Liver (tissue), 9 donors: ENCODE data around the gene CHM. TPM values are rescaled to one million over a fixed set of nuclear protein-coding genes. Genes with fewer than 3 reads are reported as not detected.
"Not testable (repeated sequence)": the region's sequence is repeated elsewhere in the genome, so short reads cannot be mapped to it uniquely, and the experiment has no call there.

Source experiments
- DNase-seq: peaks from one replicate; pipeline ENCODE4 v3.0.0-alpha.2; 2017; ENCODE audit warnings: low spot score
- H3K27ac ChIP-seq, 2 donors: one replicate each; pipeline ENCODE4 v1.7.0; 2013; ENCODE audit warnings: inconsistent platforms in 2 of 2, low read length in 2 of 2, control low read depth in 1 of 2, low read depth in 1 of 2, mild to moderate bottlenecking in 1 of 2
- H3K27me3 ChIP-seq, 4 donors: one replicate each; pipeline versions ENCODE4 v1.6.1 to v1.7.0; 2013; ENCODE audit warnings: low read length in 3 of 4, inconsistent platforms in 1 of 4, mild to moderate bottlenecking in 1 of 4, moderate library complexity in 1 of 4; ENCODE audit not compliant: control insufficient read depth in 4 of 4, insufficient read depth in 4 of 4
- H3K36me3 ChIP-seq, 4 donors: one replicate each; pipeline versions ENCODE4 v1.6.1 to v1.7.0; 2013; ENCODE audit warnings: low read length in 3 of 4, mild to moderate bottlenecking in 3 of 4, low read depth in 1 of 4, moderate library complexity in 1 of 4; ENCODE audit not compliant: control insufficient read depth in 4 of 4, insufficient read depth in 3 of 4
- H3K4me1 ChIP-seq, 4 donors: one replicate each; pipeline versions ENCODE4 v1.6.1 to v1.7.0; 2013; ENCODE audit warnings: low read length in 3 of 4, mild to moderate bottlenecking in 3 of 4, moderate library complexity in 1 of 4; ENCODE audit not compliant: control insufficient read depth in 4 of 4, insufficient read depth in 4 of 4
- H3K4me3 ChIP-seq, 3 donors: one replicate each; pipeline versions ENCODE4 v1.6.1 to v1.7.0; 2013; ENCODE audit warnings: low read length in 3 of 3, control low read depth in 1 of 3, low read depth in 1 of 3, mild to moderate bottlenecking in 1 of 3
- H3K9ac ChIP-seq, 2 donors: one replicate each; pipeline ENCODE4 v1.7.0; 2013; ENCODE audit warnings: low read length in 2 of 2, mild to moderate bottlenecking in 2 of 2, moderate library complexity in 2 of 2, control low read depth in 1 of 2, low read depth in 1 of 2
- H3K9me3 ChIP-seq, 4 donors: one replicate each; pipeline versions ENCODE4 v1.6.1 to v1.7.0; 2013; ENCODE audit warnings: low read length in 3 of 4; ENCODE audit not compliant: control insufficient read depth in 4 of 4
- ATF3 ChIP-seq: IDR thresholded peaks from 2 replicates; pipeline ENCODE4 v1.6.1; 2016; ENCODE audit warnings: antibody characterized with exemption
- CTCF ChIP-seq: fragments of 150-350 bp; IDR thresholded peaks from 2 replicates; pipeline ENCODE4 v1.5.1; 2017; ENCODE audit warnings: improper control_type of control experiment, low read depth, low read length; ENCODE audit not compliant: missing input control
- EGR1 ChIP-seq, 2 donors: IDR thresholded peaks; 2 replicates each; pipeline ENCODE4 v1.6.1; 2016 to 2018; ENCODE audit warnings: antibody characterized with exemption in 2 of 2, low read depth in 2 of 2
- FOXA2 ChIP-seq: IDR thresholded peaks from 2 replicates; pipeline ENCODE4 v1.6.1; 2016; ENCODE audit warnings: antibody characterized with exemption
- MAX ChIP-seq: IDR thresholded peaks from 2 replicates; pipeline ENCODE4 v1.6.1; 2016; ENCODE audit warnings: antibody characterized with exemption
- NR2F2 ChIP-seq: IDR thresholded peaks from 2 replicates; pipeline ENCODE4 v1.6.1; 2016; ENCODE audit warnings: antibody characterized with exemption
- RAD21 ChIP-seq, 2 donors: IDR thresholded peaks; 2 replicates each; pipeline ENCODE4 v1.6.1; 2016; ENCODE audit warnings: antibody characterized with exemption in 2 of 2, mild to moderate bottlenecking in 2 of 2
- REST ChIP-seq: IDR thresholded peaks from 2 replicates; pipeline ENCODE4 v1.6.1; 2016; ENCODE audit warnings: antibody characterized with exemption, mild to moderate bottlenecking
- SP1 ChIP-seq: IDR thresholded peaks from 2 replicates; pipeline ENCODE4 v1.6.1; 2018; ENCODE audit warnings: antibody characterized with exemption, mild to moderate bottlenecking
- TAF1 ChIP-seq: conservative IDR thresholded peaks from 2 replicates; pipeline ENCODE4 v1.6.1; 2016; ENCODE audit warnings: antibody characterized with exemption, mild to moderate bottlenecking
- YY1 ChIP-seq: IDR thresholded peaks from 2 replicates; pipeline ENCODE4 v1.6.1; 2016; ENCODE audit warnings: antibody characterized with exemption, mild to moderate bottlenecking
- ZBTB33 ChIP-seq: IDR thresholded peaks from 2 replicates; pipeline ENCODE4 v1.6.1; 2016; ENCODE audit warnings: antibody characterized with exemption
- WGBS: extraction: QIAGEN DNeasy Blood & Tissue Kit; methylation state at CpG from one replicate; pipeline ENCODE4 v1.1.7; 2013; 5-methylcytosine and 5-hydroxymethylcytosine counted together
- polyA plus RNA-seq, 2 donors: library from polyadenylated mRNA; stranded (reverse) in 1 of 2; unstranded in 1 of 2; fragments of 200-250 nt in 1 of 2; fragments of >200 nt in 1 of 2; fragmentation: Nextera tagmentation in 1 of 2; extraction: Ambion mirVana in 1 of 2; gene quantifications; one replicate each; pipeline versions ENCODE4 v1.2.1 to v1.2.3, GENCODE V29; 2013 to 2015
- total RNA-seq, 2 donors: library from RNA; depleted of rRNA; stranded (reverse); fragments of >200 nt; gene quantifications; one replicate each; pipeline ENCODE4 v1.2.3, GENCODE V29; 2014
- donor health status: healthy.
- donor health status: healthy.
- donor health status: healthy.
- donor health status: healthy.
- donor health status: healthy.

The CHM gene
- total and polyA plus RNA-seq, 4 donors = 5.1 to 8.1 (median 6.4) TPM

- TF ChIP-seq REST (no peak), FOXA2 (no peak), TAF1 (no peak)
Observed at GRCh38 chrX:86012188-86012587, 35.2 kb downstream of the CHM start (continued).

- H3K4me3 ChIP-seq, H3K9ac ChIP-seq, H3K9me3 ChIP-seq, H3K27me3 ChIP-seq, H3K4me1 ChIP-seq, H3K27ac ChIP-seq, DNase-seq, H3K36me3 ChIP-seq: not testable (repeated sequence)
- 100% methylated on average over 1 of the region's 1 CpG for WGBS
Observed at GRCh38 chrX:86009803-86010202, 37.6 kb downstream of the CHM start.

- H3K4me3 ChIP-seq, H3K9me3 ChIP-seq, H3K9ac ChIP-seq, H3K36me3 ChIP-seq, H3K27me3 ChIP-seq, DNase-seq, H3K27ac ChIP-seq, H3K4me1 ChIP-seq: not testable (repeated sequence)
- WGBS = 100% methylated on average over 3 of the region's 4 CpGs
Observed at GRCh38 chrX:86007891-86008290, 39.5 kb downstream of the CHM start.

GRCh38 chrX:86002076-86002896, 45.1 kb downstream of the CHM start:
- H3K27me3 ChIP-seq = no peaks in the 10 kb centered on the region
- 78% methylated on average over 12 of the region's 12 CpGs for WGBS

More at GRCh38 chrX:86002076-86002896, 45.1 kb downstream of the CHM start:
- H3K27ac ChIP-seq = no peak overlapping the region
- H3K9ac ChIP-seq = no peak overlapping the region
- no peak overlapping the region for H3K4me3 ChIP-seq
- no peaks in the 10 kb centered on the region for H3K4me1 ChIP-seq
- TF ChIP-seq ATF3 (no peak), NR2F2 (no peak), YY1 (no peak), ZBTB33 (no peak), CTCF (no peak), SP1 (no peak), MAX (no peak), EGR1 (IDR thresholded peaks at IDR 0.05; ENCODE audit: low read depth in 2 of 2) (no peak), FOXA2 (no peak), RAD21 (IDR thresholded peaks at IDR 0.05) (no peak), REST (no peak), TAF1 (no peak)
- no peaks in the 10 kb centered on the region for H3K9me3 ChIP-seq
- peak; percentile 42 for DNase-seq
- no peaks in the 10 kb centered on the region for H3K36me3 ChIP-seq
